LNCAP (cell line): Measurements from ENCODE around the gene TEX13D.

Experiments
- TF ChIP-seq, protein P1 (sequence below): fragments of 450-650 bp; IDR thresholded peaks from 2 replicates; pipeline ENCODE4 v1.5.1; 2017; ENCODE audit warnings: mild to moderate bottlenecking

TEX13D gene

DNA sequence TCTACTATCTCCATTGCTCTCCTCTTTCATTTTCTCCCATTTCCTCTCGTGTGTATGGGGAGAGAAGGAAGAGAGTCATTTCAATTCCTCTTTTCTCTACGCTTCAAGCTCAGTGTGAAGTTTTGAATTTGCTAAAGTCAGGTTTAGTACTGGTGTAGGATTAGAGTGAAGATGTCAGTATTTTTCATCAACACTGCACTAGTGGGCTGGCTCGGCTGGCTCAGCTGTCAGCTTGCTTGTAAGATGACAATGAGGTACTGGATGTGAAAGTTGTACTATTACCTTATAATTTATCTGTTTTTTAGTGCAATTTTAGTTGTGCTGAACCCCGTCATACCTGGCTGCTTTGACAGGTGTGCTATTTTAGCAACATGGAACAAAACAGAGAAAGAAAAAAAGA is 11.8 kb downstream of the TEX13D start:
- TF ChIP-seq, protein P1, sequence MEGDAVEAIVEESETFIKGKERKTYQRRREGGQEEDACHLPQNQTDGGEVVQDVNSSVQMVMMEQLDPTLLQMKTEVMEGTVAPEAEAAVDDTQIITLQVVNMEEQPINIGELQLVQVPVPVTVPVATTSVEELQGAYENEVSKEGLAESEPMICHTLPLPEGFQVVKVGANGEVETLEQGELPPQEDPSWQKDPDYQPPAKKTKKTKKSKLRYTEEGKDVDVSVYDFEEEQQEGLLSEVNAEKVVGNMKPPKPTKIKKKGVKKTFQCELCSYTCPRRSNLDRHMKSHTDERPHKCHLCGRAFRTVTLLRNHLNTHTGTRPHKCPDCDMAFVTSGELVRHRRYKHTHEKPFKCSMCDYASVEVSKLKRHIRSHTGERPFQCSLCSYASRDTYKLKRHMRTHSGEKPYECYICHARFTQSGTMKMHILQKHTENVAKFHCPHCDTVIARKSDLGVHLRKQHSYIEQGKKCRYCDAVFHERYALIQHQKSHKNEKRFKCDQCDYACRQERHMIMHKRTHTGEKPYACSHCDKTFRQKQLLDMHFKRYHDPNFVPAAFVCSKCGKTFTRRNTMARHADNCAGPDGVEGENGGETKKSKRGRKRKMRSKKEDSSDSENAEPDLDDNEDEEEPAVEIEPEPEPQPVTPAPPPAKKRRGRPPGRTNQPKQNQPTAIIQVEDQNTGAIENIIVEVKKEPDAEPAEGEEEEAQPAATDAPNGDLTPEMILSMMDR = no peak

DNA sequence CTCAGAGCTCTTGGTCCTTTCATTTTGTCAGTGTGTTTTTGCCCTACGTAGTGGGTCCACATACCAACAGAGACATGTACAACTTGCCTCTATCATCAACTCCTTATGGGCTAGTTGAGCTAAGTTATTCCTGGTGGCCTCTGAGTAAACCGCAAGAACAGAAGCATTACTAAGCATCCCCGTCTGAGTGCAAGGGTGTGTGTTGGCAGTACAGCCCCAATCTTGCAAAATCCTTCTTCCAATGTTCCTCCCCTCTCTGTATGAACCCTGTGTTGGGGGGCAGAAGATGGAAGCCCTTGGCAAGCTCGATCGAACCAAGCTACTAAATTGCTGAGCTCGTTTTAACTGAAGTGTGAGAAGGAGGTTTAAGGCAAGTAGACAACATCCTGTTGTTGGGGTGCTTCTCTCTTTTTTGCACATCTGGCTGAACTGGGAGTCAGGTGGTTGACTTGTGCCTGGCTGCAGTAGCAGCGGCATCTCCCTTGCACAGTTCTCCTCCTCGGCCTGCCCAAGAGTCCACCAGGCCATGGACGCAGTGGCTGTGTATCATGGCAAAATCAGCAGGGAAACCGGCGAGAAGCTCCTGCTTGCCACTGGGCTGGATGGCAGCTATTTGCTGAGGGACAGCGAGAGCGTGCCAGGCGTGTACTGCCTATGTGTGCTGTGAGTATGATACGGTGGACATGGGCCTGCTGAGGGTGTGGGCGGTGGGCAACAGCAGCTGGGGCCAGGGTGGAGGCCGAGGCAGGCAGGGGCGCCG is 13.8 kb downstream of the TEX13D start, which contains the start of gene SH2D1A:
Gene SH2D1A, plus strand, starts transcription at position 447 of the 760 bp plus-strand sequence. Its CDS starts 80 bp downstream, at position 527.
- TF ChIP-seq, protein P1 = no peak

DNA sequence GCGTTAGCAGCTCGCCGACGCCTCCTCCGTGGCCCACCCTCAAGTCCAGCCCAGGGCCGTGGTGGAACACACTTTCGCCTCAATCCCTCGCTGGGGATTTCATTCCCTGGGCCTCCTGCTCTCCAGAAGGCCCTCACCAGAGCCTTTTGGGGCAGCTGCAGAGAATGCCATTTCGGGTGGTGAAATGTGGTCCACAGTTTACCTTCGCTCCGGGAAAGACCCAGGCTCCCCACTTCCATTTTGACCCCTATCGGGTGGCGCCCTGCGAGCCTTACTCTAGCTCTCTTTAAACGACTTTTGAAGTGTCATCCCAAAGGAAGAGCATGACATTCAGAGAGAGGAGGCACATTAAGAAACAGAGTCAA is 14.4 kb downstream of the TEX13D start:
- TF ChIP-seq, protein P1 = no peak

DNA sequence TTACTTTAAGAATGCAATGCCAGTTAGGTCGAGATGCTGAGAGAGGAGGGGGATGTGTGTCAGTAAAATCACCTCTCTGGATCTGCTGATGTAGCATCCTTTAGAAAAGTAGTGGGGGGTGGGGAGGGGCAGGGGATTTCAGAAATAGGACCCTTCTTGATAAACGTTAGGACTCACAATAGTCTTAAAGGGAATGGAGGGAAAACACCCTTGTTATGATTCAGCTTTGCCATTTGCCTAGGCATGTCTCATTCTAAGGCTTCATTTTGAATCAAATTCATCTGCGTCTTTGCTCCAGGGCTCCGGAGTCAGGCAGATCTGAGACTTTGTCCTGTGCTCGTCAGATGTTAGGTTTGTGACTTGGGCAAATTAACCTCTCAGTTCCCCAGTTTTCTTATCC is 14.8 kb downstream of the TEX13D start:
- TF ChIP-seq, protein P1 = no peak

DNA sequence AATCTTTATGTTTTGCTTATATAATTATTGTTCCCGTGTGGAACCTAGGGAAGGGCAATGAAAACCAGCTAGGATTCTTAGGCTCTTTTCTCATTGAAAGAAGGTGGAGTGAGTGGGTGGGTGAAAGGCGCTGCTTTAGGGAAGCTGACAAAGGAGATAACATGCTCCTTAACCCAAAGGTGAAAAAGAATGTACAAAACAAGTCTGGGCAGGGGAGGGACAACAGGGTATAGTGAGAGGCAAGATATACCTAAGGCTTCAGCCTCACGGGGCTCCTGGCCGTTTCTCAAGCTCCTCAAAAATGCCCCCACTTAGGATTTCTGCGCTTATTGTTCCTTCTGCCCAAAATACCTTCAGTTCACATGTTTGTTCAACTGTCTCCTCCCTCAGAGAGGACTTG is 15.7 kb downstream of the TEX13D start:
- TF ChIP-seq, protein P1 = no peak

DNA sequence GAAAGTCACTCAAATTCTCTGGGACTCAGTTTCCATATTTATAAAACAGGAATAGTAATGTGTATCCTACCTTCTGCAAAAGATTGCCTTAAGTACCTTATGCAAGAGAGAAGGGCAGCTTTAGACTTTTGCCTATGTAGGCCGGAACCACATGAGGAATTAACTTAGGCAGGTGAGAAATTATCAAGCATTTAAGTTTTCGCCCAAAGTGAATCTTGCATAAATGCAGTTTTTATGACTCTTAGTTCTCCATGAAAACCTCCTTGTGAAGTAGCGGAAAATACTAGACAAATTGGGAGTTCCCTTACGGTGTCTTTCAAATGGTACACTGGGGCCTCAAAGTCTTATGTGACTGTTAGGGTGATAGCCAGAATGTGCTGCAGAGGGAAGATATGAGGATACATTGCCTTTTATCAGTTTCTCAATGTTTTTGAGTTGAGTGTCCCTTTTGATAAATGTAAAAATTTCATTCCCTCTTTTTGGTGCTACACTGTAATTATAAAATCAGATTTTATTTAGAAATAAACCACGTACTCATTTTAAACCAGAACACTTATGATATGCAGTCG is 16.5 kb downstream of the TEX13D start:
- TF ChIP-seq, protein P1 = no peak

DNA sequence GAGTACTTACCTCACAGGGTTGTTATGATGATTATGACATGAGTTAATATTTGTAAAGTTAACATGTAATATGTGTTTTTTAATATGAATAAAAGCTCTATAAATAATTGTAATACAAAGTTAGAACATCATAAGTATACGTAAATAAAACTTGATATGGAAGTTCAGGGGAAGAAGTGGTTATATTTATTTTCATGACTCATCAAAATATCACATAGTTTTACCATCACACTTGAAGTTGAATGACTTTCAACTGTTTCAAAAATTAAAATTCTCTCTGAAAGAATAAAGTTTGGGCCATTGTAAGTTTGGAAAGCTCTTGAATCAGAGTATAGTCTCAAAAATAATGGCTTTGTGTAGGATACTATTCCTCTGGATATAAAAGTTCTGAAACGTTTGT is 22.2 kb downstream of the TEX13D start:
- TF ChIP-seq, protein P1 = no peak
